Measurements from ENCODE around the gene APLN. TPM values are rescaled to one million over a fixed set of nuclear protein-coding genes. Genes with fewer than 3 reads are reported as not detected.

The APLN gene
- total and polyA plus RNA-seq, 2 of the 13 experiments (the other 11 are each of a cell fraction or from before 2014, with no cell fraction given): 0.02 to 0.17 TPM

- TF ChIP-seq HIC2 (CRISPR knock-in tag; IDR thresholded peaks at IDR 0.05; ENCODE audit: low read depth): no peak
- TF ChIP-seq ZNF776 (CRISPR knock-in tag; IDR thresholded peaks at IDR 0.05): no peak
- TF ChIP-seq ZKSCAN8 (CRISPR knock-in tag; IDR thresholded peaks at IDR 0.05; ENCODE audit: borderline replicate concordance): no peak
- no peak for TF ChIP-seq ETS1 (CRISPR knock-in tag; IDR thresholded peaks at IDR 0.05)
- no peak for TF ChIP-seq ZNF331 (CRISPR knock-in tag; IDR thresholded peaks at IDR 0.05)
Measured at GRCh38 chrX:129648514-129649267, 6.1 kb downstream of the APLN start (continued).

GRCh38 chrX:129647418-129648410, 7.0 kb downstream of the APLN start:
- Histone ChIP-seq H4K20me1 (ENCODE audit: insufficient read depth, low read length) (no peaks in the 10 kb centered on the region), H3K27me3 (ENCODE audit: control insufficient read depth in 1 of 2, insufficient read depth in 2 of 2, low read length in 2 of 2) (peaks cover 1 to 14% of the 10 kb centered on the region in 2 experiments; a peak in 3 of 5 replicates), H3K4me3 (replicated peaks in 1 of 3; ENCODE audit: insufficient read depth in 1 of 3, low read depth in 2 of 3, low read length in 3 of 3) (no peak overlapping the region), H3K36me3 (replicated peaks in 1 of 2; ENCODE audit: control insufficient read depth in 1 of 2, insufficient read depth in 2 of 2, low read length in 2 of 2) (no peaks in the 10 kb centered on the region), H3K27ac (ENCODE audit: extremely low read length, insufficient read depth, low read length) (no peak overlapping the region), H3K4me2 (ENCODE audit: low read depth, low read length) (no peak overlapping the region), H3K79me2 (ENCODE audit: insufficient read depth, low read length) (no peaks in the 10 kb centered on the region), H3K9ac (ENCODE audit: insufficient read depth, low read depth, low read length) (no peak overlapping the region), H2AFZ (ENCODE audit: low read length) (no peak overlapping the region), H3K9me3 (ENCODE audit: low read length) (no peaks in the 10 kb centered on the region), H3K4me1 (ENCODE audit: insufficient read depth, low read length) (no peaks in the 10 kb centered on the region)
- intact Hi-C loops (cut with micrococcal nuclease; ENCODE audit: unreplicated experiment): no loop called here
- DNase-seq (ENCODE audit: low spot score) (no peak), FAIRE-seq (no peak), ATAC-seq (no peak; the same call in 2 of the 3 replicates)
- in situ Hi-C loops (cut with HindIII; ENCODE audit: extremely low pct_ligation_motif_present, low pct_unique_long_range_greater_than_20kb): no loop called here
- WGBS (ENCODE audit: low lambda C conversion rate): 40% methylated on average over 3 of the region's 14 CpGs
- BruUV-seq (replicated peaks): no TSS peak
- ChIA-PET CTCF (ENCODE audit: low intra/inter-chr PET ratio, low total read pairs) (no interaction called here), POLR2A (no interaction called here)
- TF ChIP-seq PRDM10 (CRISPR knock-in tag; IDR thresholded peaks at IDR 0.05; ENCODE audit: low read depth): no peak
- TF ChIP-seq FOXK1 (CRISPR knock-in tag; IDR thresholded peaks at IDR 0.05; ENCODE audit: borderline replicate concordance, low read depth): no peak
- TF ChIP-seq POGZ (CRISPR knock-in tag; IDR thresholded peaks at IDR 0.05): no peak
- TF ChIP-seq ZNF747 (CRISPR knock-in tag; IDR thresholded peaks at IDR 0.05; ENCODE audit: borderline replicate concordance): no peak
- no peak for TF ChIP-seq AHR (CRISPR knock-in tag; IDR thresholded peaks at IDR 0.05)
- TF ChIP-seq ATF3 (CRISPR knock-in tag; IDR thresholded peaks at IDR 0.05): no peak
- no peak for TF ChIP-seq GLI4 (CRISPR knock-in tag; IDR thresholded peaks at IDR 0.05; ENCODE audit: borderline replicate concordance)
- no peak for TF ChIP-seq SKI (IDR thresholded peaks at IDR 0.05; ENCODE audit: partially characterized antibody)
